ENCODE measurements around the gene SLC6A18. TPM values are rescaled to one million over a fixed set of nuclear protein-coding genes. Genes with fewer than 3 reads are reported as not detected.
"Not testable (repeated sequence)": the region's sequence is repeated elsewhere in the genome, so short reads cannot be mapped to it uniquely, and the experiment has no call there.

SLC6A18 gene
- total RNA-seq, 1 donor from 2014 or later: not detected

DNA sequence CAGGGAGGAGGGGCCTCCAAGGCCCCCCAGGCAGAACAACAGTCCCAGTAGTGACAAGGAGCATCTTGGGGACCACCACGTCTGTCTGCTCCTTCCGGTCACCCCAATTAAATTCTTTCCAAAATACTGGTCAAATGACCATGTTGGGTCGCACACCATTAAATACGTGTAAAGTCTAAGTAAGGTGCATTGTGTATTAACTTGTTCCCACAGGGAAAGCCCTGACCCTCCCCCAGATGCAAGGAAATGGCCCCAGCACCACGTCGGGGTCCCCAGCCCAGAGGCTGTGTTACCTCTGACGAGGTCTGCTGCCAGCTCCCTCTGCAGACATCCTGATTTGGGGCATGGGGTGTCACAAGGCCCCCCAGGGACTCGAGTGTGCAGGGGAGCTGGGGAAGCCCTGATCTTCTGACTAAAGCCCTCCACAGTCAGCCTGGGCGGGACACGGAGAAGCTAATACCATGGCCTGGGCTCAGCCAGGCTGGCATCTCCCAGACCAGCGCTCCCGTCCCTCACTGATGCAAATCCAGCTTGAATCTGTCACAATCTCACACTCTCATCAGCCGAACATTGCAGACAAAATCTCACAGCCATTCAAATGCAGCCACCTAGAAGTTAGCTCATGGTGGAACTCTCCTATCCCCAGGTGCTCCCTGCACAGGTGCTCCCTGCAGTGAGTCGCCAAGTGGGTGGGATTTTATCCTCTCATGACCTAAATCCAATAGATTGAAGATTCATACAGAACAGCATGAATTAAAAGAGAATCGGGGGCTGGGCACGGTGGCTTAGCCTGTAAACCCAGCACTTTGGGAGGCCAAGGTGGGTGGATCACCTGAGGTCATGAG is 56.1 kb downstream of the SLC6A18 start:
- Histone ChIP-seq H3K4me3 (no peak overlapping the region), H3K27ac (no peak overlapping the region), H3K4me1 (no peaks in the 10 kb centered on the region), H3K9me3 (peaks cover 0 to 6% of the 10 kb centered on the region in 2 donors), H3K27me3 (no peaks in the 10 kb centered on the region), H3K36me3 (no peaks in the 10 kb centered on the region)
- TF ChIP-seq, protein P1, sequence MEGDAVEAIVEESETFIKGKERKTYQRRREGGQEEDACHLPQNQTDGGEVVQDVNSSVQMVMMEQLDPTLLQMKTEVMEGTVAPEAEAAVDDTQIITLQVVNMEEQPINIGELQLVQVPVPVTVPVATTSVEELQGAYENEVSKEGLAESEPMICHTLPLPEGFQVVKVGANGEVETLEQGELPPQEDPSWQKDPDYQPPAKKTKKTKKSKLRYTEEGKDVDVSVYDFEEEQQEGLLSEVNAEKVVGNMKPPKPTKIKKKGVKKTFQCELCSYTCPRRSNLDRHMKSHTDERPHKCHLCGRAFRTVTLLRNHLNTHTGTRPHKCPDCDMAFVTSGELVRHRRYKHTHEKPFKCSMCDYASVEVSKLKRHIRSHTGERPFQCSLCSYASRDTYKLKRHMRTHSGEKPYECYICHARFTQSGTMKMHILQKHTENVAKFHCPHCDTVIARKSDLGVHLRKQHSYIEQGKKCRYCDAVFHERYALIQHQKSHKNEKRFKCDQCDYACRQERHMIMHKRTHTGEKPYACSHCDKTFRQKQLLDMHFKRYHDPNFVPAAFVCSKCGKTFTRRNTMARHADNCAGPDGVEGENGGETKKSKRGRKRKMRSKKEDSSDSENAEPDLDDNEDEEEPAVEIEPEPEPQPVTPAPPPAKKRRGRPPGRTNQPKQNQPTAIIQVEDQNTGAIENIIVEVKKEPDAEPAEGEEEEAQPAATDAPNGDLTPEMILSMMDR (IDR thresholded peaks at IDR 0.05): no peak
- no peak for DNase-seq (ENCODE audit: low spot score in 2 of 2)
- intact Hi-C loops (cut with DNase I): no loop called here

DNA sequence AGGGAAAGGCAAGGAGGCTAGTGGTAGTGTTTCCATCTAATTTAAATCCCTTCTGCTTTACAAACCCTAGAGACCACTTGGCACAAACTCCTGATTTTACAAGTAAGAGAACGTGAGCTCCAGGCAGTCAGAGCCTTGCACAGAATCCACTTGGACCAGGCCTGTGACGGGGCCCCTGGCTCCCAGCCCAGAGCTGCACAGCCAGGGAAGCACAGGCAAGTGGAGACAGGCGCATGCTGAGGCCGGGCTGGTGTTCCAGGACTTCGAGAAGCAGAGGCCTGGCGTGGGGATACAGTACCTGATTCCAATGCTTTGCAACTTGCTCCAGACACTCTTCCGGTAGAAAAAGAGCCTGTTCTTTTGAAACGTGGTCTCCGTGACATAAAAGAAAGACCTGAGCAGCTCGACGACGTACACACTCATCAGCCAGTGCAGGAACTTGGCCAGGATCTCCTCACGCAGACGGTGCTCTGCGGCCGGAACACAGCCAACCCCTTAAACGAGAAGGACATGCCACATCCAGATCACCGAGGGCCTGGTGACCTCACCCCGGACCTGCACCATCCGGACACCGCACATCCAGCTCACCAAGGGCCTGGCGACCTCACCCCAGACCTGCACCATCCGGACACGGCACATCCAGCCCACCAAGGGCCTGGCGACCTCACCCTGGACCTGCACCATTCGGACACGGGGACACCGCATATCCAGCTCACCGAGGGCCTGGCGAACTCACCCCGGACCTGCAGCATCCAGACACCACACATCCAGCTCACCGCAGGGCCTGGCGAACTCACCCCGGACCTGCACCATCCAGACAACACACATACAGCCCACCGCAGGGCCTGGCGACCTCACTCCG is 57.2 kb downstream of the SLC6A18 start:
- Histone ChIP-seq H3K27me3 (no peaks in the 10 kb centered on the region), H3K4me1 (no peaks in the 10 kb centered on the region), H3K36me3 (no peaks in the 10 kb centered on the region), H3K4me3 (no peak overlapping the region), H3K27ac (no peak overlapping the region), H3K9me3 (peaks cover 0 to 6% of the 10 kb centered on the region in 2 donors)
- intact Hi-C loops (cut with DNase I): no loop called here
- TF ChIP-seq, protein P1 (IDR thresholded peaks at IDR 0.05): no peak
- DNase-seq (ENCODE audit: low spot score in 2 of 2): no peak

DNA sequence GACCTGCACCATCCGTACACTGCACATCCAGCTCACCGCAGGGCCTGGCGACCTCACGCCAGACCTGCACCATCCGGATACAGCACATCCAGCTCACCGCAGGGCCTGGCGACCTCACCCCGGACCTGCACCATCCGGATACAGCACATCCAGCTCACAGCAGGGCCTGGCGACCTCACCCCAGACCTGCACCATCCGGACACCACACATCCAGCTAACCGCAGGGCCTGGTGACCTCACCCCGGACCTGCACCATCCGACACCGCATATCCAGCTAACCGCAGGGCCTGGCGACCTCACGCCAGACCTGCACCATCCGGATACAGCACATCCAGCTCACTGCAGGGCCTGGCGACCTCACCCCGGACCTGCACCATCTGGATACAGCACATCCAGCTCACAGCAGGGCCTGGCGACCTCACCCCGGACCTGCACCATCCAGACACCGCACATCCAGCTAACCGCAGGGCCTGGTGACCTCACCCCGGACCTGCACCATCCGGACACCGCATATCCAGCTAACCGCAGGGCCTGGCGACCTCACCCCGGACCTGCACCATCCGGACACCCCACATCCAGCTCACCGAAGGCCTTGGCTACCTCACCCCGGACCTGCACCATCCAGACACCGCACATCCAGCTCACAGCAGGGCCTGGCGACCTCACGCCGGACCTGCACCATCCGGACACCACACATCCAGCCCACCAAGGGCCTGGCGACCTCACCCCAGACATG is 58.0 kb downstream of the SLC6A18 start:
- peaks cover 0 to 10% of the 10 kb centered on the region in 2 donors for H3K9me3 ChIP-seq
- H3K36me3 ChIP-seq; H3K27ac ChIP-seq; H3K27me3 ChIP-seq; H3K4me3 ChIP-seq; H3K4me1 ChIP-seq; intact Hi-C loops (cut with DNase I): not testable (repeated sequence)
- DNase-seq (ENCODE audit: low spot score in 2 of 2): peak in 1 of 2 donors; percentile 28

DNA sequence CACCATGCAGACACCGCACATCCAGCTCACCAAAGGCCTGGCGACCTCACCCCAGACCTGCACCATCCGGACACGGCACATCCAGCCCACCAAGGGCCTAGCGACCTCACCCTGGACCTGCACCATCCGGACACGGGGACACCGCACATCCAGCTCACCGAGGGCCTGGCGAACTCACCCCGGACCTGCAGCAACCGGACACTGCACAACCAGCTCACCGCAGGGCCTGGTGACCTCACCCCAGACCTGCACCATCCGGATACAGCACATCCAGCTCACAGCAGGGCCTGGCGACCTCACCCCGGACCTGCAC is 58.5 kb downstream of the SLC6A18 start:
- DNase-seq (ENCODE audit: low spot score in 2 of 2): peak in 1 of 2 donors; percentile 33
- H3K9me3 ChIP-seq; H3K36me3 ChIP-seq; H3K27me3 ChIP-seq; H3K27ac ChIP-seq; H3K4me3 ChIP-seq; H3K4me1 ChIP-seq; intact Hi-C loops (cut with DNase I): not testable (repeated sequence)

DNA sequence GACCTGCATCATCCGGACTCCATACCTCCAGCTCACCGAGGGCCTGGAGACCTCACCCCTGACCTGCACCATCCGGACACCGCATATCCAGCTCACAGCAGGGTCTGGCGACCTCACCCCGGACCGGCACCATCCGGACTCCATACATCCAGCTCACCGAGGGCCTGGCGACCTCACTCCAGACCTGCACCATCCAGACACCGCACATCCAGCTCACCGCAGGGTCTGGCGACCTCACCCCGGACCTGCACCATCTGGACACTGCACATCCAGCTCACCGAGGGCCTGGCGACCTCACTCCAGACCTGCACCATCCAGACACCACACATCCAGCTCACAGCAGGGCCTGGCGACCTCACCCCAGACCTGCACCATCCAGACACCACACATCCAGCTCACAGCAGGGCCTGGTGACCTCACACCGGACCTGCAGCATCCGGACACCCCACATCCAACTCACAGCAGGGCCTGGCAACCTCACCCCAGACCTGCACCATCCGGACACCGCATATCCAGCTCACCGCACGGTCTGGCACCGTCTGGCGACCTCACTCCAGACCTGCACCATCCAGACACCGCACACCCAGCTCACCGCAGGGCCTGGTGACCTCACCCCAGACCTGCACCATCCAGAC is 59.3 kb downstream of the SLC6A18 start:
- intact Hi-C loops (cut with DNase I); H3K9me3 ChIP-seq; DNase-seq (ENCODE audit: low spot score in 2 of 2); H3K4me1 ChIP-seq; H3K4me3 ChIP-seq; H3K27ac ChIP-seq; H3K27me3 ChIP-seq; H3K36me3 ChIP-seq: not testable (repeated sequence)

DNA sequence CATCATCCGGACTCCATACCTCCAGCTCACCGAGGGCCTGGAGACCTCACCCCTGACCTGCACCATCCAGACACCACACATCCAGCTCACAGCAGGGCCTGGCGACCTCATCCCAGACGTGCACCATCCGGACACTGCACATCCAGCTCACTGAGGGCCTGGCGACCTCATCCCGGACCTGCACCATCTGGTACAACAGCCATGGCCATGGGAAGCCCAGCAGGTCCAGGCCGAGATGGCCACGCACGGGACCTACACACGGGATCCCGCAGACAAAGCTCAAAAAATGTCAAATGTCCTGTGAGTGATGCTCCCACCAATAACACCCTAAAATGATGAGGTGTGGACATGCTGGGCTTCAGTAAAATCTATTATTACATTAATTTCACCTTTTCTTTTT is 60.0 kb downstream of the SLC6A18 start:
- Histone ChIP-seq H3K9me3 (peaks cover 0 to 4% of the 10 kb centered on the region in 2 donors), H3K4me1 (no peaks in the 10 kb centered on the region), H3K27ac (no peak overlapping the region), H3K27me3 (no peaks in the 10 kb centered on the region), H3K4me3 (no peak overlapping the region), H3K36me3 (no peaks in the 10 kb centered on the region)
- intact Hi-C loops (cut with DNase I): no loop called here
- peak in 1 of 2 donors; percentile 50 for DNase-seq (ENCODE audit: low spot score in 2 of 2)
- TF ChIP-seq, protein P1 (IDR thresholded peaks at IDR 0.05): no peak
